GM19099 (cell line): ENCODE results near the gene IER3IP1.
A peak's percentile ranks its signal among the peaks of the same experiment; 100 is the strongest.

Experiments
- POLR2A ChIP-seq: IDR thresholded peaks from 3 replicates; pipeline ENCODE4 v1.6.1; 2011; ENCODE audit warnings: low read depth; ENCODE audit not compliant: insufficient read length; ENCODE audit errors: extremely low read depth

The IER3IP1 gene, protein sequence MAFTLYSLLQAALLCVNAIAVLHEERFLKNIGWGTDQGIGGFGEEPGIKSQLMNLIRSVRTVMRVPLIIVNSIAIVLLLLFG

DNA sequence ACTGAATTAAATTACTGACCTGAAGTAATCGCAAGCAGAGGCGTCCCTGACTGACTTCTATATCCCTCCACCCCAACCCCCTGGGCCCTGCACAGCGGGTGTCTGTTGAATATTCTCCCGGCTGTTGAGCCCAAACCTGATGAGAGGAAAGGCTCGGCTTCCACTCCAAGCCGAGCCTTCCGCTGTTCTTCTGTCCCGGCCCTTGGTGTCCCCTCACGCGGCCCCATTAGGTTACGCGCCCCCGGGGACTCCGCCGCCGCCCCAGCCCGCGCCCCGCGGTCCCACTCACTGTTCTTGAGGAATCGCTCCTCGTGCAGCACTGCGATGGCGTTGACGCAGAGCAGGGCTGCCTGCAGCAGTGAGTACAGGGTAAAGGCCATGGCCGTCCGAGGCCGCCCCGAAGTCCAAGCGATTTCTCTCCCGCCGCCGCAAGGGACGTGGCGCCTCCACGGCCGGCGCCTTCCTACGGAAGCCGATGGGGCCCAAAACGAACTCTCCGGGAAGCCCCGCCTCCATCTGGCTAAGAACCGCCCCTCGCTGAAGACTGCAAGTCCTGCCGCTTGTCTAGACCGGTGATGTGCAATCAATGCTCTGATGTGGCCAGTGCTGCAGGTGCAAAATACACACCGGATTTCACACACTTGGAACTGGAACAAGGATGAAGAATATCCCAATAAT, at the start of gene IER3IP1:
Gene IER3IP1, minus strand, starts transcription at position 467 of the 678 bp plus-strand sequence. Its CDS starts 87 bp downstream, at position 380.
- peak; percentile 65 for TF ChIP-seq POLR2A

DNA sequence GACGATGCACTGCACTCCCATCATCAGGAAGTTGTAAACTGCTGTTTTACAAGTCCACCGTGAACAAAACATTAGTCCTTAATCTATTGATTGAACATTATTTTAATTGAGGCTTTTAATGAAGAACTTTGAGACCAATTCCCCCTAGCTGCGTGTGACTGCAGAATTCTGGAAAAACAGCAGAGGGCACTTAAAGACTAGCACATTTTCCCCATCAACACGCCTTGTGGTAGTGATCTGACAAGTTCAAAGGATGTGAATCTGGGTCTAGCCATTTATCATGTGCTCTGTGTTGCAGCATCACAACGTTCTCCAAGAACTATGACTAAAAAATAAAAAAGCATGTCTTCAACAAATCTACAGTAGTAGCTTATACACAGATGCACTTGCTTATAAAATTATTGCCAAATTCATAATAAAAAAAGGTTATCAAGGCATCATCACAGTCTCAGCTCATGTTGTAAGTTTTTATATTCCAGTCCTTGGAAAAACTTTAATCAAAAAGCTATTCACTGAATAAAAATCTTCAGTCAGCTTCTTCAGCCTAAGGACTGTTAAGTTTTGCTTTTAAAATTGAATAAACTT, 39.5 kb upstream of the IER3IP1 start:
- TF ChIP-seq POLR2A = no peak

DNA sequence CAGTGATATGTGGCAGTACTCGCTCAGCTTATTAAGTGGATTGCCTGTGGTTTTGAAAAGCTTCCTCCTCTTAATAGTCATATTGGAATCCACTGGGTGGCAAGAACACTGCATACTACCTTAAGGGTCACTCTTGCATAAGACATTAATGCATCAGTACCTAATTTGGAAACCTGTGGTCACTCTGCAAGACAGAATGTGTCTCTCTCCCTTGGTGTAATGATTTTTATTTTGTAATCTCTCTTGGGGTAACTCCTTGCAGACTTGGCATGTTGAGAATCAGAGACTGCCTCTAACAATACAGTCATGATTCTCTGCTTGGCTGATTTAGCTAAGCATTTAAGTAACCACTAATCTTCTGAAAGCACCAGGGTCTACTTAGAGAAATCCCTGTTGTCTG, 33.0 kb upstream of the IER3IP1 start:
- no peak for TF ChIP-seq POLR2A

DNA sequence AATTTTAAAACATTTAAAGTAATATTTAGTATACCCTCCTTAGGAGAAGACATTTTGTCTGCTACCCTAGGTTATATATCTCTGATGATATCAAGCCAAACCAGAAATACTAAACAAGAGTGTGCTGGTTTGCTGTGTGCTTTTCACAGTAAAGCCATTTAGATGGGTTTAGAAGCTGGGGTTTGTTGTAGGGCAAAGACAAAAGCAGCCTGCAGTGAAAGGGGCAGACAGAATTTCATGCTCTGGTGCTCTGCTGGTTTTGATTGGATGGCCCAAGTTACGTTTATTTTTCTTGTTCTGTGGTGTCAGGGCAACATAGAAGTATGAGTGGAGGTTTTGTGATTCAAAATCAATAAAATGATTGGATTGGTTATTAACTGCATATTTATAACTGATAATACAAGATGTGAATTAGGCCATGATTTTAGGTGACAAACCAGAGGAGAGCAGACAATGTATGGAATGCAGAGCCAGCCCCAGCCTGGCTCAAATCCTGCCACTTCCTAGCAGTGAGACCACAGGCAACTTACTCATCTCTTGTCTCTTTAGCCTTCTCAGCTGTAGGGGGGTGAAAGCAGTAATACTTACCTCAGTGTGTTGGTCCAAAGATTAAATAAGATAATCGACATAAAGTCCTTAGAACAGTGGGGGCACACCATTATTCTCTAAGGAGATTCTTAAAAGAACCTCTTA, 30.9 kb upstream of the IER3IP1 start:
- TF ChIP-seq POLR2A = no peak

DNA sequence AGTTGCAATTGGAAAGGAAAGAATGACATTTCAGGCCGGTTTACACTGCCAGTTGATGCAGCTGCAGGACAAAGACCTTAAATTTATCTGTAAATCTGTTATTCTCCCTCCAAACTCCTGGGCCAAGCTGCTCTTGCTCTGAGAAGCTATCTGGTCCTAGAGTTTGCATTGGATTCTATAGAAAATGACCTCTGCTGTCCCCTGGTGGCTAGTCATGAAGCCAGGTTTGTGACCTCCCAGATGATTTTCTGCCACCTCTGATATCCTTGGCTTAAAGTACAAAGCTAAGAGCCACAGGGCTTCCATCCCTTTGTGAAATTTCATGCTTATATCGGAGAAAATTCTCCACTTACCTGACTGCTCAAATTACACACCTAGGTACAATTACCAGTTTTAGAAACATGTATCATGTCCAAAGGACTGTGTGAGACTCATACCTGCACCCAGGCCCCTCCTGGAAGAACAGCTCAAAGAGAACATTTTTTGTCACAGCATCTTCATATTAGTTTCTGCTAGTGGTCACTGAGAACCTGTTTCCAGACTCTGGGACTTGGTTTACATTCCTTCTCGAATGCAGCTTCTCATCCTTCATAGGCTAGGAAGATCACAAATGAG, 28.9 kb upstream of the IER3IP1 start:
- no peak for TF ChIP-seq POLR2A

DNA sequence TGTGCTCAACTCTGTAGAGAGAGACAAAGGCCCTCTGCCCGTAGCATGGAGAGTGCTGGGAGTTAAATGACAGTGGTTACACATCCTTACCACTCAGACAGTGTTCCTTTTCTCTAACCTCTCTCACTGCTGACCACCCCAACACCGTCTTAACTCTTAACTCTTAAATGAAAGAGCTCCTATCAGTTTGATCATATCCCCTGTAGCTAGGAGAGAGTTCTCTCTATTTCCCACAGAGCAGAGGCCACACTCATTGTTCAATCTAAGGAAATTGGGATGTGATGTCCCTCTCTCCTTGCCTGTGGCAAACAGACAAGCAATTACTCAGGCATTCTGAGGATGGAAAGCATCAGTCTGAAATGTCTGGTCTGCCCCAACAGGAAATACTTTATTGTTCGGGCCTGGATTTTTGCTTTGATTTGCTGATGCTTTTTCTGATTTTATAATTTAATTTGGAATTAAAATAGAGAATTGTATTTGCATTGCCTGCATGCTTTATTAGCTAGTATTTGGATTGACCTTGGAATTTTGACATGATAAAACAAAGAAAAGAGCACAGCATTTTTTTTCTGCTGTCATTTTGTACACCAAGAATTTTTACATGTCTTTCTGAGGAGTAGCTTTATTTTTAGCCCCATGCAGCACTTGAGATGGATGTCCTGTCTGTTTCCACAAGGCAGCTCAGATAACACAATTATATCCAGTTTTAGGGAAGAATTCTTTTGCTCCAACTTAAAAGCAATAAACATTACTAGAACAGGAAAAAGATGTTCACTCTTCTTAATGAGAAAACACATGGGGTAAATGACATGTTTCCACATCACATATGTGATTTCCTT, 27.7 kb upstream of the IER3IP1 start:
- TF ChIP-seq POLR2A = no peak

DNA sequence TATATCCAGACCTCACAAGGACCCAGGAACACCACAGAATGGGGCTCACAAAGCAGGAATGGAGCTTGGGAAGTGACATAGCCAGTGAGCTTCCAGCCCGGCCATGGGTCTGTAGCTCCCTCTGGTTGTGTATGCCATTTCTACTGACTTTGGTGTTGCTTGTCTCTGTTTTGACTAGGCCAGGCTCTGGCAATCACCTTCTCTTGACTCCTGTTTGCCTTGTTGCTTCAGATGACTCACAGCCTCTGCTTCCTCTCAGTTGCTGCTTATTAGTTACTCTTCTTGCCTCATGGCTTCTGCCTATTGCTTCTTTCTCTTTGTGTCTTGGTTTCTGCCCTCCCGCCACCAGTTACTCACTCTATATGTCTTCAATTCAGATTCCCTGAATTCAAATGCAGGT, 15.8 kb upstream of the IER3IP1 start:
- no peak for TF ChIP-seq POLR2A

DNA sequence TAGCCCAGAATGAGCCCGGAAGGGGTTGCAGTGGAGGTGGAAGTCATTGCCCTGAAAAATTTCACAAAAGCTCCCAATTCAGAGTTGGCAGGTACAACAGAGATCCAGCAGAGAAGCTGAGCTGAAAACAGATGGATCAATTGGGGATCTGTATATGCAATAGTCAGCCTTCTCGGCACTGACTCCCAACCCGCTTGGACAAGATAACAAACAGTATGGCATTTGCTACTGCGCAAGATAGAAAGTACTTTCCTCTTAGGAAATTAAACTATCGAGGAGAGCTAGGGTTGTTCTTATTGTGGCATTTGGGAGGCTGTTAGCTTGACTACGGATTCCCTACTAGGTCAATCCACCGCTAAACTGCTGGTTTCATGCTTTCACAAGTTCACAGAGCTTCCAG, 11.6 kb upstream of the IER3IP1 start:
- no peak for TF ChIP-seq POLR2A

DNA sequence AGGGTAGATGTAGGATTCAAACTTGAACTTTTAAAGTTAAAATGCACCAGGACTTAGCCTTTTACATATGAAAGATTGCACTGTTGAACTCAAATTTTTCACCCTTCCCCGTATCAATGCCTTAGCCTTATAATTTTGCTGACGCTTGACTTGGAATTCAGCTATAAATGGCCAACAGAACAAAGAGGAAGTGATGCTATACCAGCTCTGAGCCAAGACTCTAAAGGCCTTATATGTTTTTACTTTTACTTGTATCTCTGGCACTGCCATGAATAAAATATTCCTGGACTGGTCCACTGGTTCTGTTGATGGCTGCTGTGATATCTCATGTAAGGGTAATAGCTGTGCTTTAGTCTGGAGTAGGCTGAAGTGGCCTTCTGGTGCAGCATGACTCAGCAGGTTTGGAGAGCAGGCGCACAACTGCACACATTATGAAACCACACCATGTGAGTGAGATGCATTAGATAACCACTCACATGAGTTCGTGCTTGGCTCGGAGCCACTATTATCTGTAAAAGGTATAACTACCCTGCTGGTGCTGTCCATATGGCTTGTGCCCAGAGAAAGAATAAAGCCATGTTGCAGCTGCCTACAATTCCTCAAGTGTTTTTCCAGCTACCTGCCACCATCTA, 8.4 kb upstream of the IER3IP1 start:
- no peak for TF ChIP-seq POLR2A

DNA sequence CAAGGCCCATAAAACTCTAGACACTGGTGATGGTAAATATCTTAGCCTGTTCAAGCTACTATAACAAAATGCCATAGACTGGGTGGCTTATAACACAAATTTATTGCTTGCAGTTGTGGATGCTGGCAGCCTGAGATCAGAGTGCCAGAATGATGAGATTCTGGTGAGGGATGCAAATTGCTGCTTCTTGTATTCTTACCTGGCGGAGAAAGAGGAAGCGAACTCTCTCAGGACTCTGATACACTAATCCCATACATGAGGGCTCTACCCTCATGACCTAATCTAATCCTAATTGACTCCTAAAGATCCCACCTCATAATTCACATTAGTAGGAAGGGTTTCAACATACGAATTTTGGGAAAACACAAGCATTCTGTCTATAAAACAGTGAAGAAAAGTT, 4.6 kb upstream of the IER3IP1 start:
- no peak for TF ChIP-seq POLR2A

DNA sequence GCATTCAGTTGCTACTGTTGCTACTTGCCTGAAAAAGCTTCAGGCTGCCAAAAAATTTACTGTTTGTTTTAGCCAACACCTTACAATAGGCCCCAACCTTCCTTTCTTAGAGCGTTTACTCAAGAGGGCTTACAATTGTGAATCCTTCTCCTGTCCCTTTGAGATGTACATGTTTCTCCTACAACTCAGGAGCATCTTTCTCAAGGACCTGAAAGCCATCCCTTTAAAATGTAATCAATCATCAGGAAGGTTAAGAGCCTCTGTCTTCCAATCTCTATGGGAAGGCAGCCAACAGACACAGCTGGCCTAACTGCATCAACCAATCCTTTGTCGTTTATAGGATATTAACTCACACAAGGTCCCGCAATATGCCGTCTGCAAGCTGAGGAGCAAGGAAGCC, 3.4 kb upstream of the IER3IP1 start:
- no peak for TF ChIP-seq POLR2A

DNA sequence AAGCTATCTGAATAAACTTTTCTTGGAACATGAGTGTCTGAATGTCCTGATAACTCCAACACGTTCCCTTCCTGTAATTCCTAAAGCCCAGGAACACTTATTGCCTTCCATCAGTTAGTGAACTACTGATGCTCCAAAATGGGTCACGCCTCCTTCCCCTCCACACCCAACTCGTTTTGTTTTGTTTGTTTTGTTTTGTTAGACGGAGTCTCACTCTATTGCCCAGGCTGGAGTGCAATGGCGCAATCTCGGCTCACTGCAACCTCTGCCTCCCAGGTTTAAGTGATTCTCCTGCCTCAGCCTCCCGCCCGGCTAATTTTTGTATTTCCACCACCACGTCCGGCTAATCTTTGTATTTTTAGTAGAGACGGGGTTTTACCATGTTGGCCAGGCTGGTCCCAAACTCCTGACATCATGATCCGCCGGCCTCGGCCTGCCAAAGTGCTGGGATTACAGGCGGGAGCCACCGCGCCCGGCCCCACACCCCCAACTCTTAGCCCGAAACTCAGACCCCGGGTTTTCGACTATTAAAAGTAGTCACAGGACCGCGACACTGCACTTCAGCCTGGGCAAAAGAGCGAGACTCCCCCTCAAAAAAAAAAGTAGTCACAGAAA, 774 bp downstream of the IER3IP1 start:
- TF ChIP-seq POLR2A = no peak

DNA sequence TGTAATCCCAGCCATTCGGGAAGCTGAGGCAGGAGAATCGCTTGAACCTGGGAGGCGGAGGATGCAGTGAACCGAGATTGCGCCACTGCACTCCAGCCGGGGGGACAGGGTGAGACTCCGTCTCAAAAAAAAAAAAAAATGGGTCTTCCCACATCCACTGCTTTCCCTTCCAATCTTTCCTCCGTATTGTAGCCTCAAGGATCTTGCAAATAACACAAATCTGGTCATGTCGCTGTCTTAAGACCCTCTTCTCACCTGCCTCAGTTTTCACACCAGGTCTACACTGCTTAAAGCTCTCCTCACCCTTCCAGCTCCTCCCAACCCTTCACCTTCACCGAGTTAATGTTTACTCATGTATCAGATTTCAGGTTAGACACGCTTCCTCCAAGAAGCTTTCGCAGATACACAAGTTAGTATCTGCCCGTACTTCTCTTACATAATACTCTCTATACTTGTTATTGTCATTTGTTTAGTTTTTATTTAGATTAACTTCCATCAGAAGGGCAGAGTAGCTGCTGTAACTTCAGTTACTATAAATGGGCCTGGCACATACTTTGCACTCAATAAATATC, 1.5 kb downstream of the IER3IP1 start:
- no peak for TF ChIP-seq POLR2A
